Spinal cord (tissue), 10 donors: Measurements from ENCODE around the gene GNAS-AS1. TPM values are rescaled to one million over a fixed set of nuclear protein-coding genes. Genes with fewer than 3 reads are reported as not detected.

ENCODE experiments used
- DNase-seq, 6 donors: peaks; one replicate each; pipeline versions ENCODE4 v3.0.0 to v3.0.0-alpha.2; 2013 to 2015; ENCODE audit warnings: low spot score in 6 of 6, low read depth in 4 of 6
- H3K27ac ChIP-seq: one replicate; pipeline ENCODE4 v1.5.1; 2013; ENCODE audit warnings: low read depth, low read length, control low read depth
- H3K27me3 ChIP-seq: one replicate; pipeline ENCODE4 v1.6.1; 2013; ENCODE audit warnings: low read length; ENCODE audit not compliant: control insufficient read depth, insufficient read depth
- H3K36me3 ChIP-seq: one replicate; pipeline ENCODE4 v1.6.1; 2013; ENCODE audit warnings: low read length; ENCODE audit not compliant: control insufficient read depth, insufficient read depth
- H3K4me1 ChIP-seq: one replicate; pipeline ENCODE4 v1.6.1; 2013; ENCODE audit warnings: low read length; ENCODE audit not compliant: control insufficient read depth, insufficient read depth
- H3K4me3 ChIP-seq: one replicate; pipeline ENCODE4 v1.5.1; 2013; ENCODE audit warnings: low read depth, low read length, control low read depth
- H3K9me3 ChIP-seq: one replicate; pipeline ENCODE4 v1.6.1; 2013; ENCODE audit warnings: low read length; ENCODE audit not compliant: control insufficient read depth, insufficient read depth
- WGBS: methylation state at CpG from one replicate; pipeline ENCODE4 v1.1.5; 2013; ENCODE audit warnings: missing lambda C conversion rate; ENCODE audit not compliant: insufficient coverage; 5-methylcytosine and 5-hydroxymethylcytosine counted together
- polyA plus RNA-seq, 2 donors: library from polyadenylated mRNA; unstranded; fragments of 120-200 nt; gene quantifications; one replicate each; pipeline ENCODE4 v1.2.1, GENCODE V29; 2013; ENCODE audit not compliant: insufficient read length in 2 of 2
- total RNA-seq, 2 donors: library from RNA; depleted of rRNA in 1 of 2; stranded (reverse); fragments of 120-200 nt in 1 of 2; fragments of >200 nt in 1 of 2; gene quantifications; one replicate each; pipeline versions ENCODE4 v1.2.3 to v1.2.4, GENCODE V29; 2013 to 2014
- donor health status: healthy.

The GNAS-AS1 gene
- total and polyA plus RNA-seq, 4 donors = 0.30 to 1.2 (median 0.84) TPM

DNA sequence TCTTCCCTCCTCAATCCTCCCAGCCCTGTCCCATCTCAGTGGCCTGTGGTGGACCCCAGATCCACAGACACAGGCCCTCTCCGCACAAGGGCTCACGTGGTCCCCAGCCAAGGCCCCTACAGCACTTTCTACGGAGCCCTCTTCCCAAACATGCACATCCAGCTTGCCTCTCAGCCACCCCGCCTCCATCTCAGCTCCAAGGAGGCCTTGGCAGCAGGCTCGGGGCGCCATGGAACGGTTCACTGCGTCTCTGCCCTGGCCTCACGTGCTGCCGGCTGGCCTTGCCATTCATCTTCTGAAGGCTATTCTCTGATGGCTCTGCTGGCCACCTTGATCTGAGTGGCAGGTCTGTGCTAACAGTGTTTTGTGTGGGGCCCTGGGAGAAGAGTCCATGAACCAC lies 33.0 kb downstream of the GNAS-AS1 start:
- no peaks in the 10 kb centered on the region for H3K27me3 ChIP-seq
- H3K9me3 ChIP-seq = no peaks in the 10 kb centered on the region
- H3K4me1 ChIP-seq = peaks cover 3% of the 10 kb centered on the region
- 70% methylated on average over 10 of the region's 10 CpGs for WGBS
- no peak overlapping the region for H3K27ac ChIP-seq
- no peak for DNase-seq
- H3K4me3 ChIP-seq = no peak overlapping the region
- H3K36me3 ChIP-seq = peaks cover 23% of the 10 kb centered on the region

DNA sequence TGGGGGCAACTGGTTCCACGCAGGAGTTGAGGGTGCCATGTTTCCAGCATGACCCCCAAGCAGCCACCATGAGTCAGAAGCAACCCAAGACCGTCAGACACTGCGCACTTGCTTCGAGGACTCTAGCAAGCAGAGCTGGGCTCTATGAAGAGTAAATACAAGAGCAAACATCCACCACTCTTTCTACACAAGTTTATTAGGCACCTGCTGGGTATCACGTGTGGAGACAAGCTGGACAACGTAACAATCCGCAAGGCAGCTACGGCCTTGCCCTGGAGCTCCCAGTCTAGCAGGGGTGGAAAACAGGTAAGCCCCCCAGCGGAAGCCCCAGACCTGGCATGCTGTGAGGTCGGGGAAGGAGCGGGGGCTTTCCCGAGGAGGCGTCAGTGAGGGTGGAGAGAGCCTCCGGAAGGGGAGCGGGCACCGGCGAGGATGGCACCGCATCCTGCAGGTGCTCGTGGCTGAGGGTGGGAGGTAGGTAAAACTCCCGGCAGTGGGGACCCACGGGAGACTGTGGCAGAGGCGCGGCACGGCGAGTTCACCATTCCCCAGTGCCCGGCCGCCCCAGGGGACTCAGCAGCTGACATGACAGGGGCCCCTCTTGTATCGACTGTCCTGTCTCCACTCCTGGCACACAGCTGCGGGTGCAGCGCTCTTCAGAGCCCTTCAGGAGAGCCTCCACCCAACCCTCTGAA lies 33.6 kb downstream of the GNAS-AS1 start:
- peaks cover 19% of the 10 kb centered on the region for H3K36me3 ChIP-seq
- no peaks in the 10 kb centered on the region for H3K27me3 ChIP-seq
- no peak for DNase-seq
- no peaks in the 10 kb centered on the region for H3K9me3 ChIP-seq
- 95% methylated on average over 30 of the region's 30 CpGs for whole genome bisulfite sequencing
- peaks cover 3% of the 10 kb centered on the region for H3K4me1 ChIP-seq
- H3K4me3 ChIP-seq = no peak overlapping the region
- H3K27ac ChIP-seq = no peak overlapping the region

- no peak overlapping the region for H3K4me3 ChIP-seq
- 93% methylated on average over 10 of the region's 10 CpGs for WGBS
- no peak for DNase-seq
These were observed 34.7 kb downstream of the GNAS-AS1 start for GRCh38 chr20:58816051-58816450.

GRCh38 chr20:58815448-58815847 lies 35.3 kb downstream of the GNAS-AS1 start:
- no peak for DNase-seq
- H3K27ac ChIP-seq = no peak overlapping the region
- peaks cover 17% of the 10 kb centered on the region for H3K36me3 ChIP-seq
- no peak overlapping the region for H3K4me3 ChIP-seq
- H3K27me3 ChIP-seq = no peaks in the 10 kb centered on the region
- WGBS = 90% methylated on average over 8 of the region's 11 CpGs
- no peaks in the 10 kb centered on the region for H3K9me3 ChIP-seq
- H3K4me1 ChIP-seq = peaks cover 3% of the 10 kb centered on the region

More at GRCh38 chr20:58816051-58816450, 34.7 kb downstream of the GNAS-AS1 start:
- H3K27me3 ChIP-seq = no peaks in the 10 kb centered on the region
- no peaks in the 10 kb centered on the region for H3K9me3 ChIP-seq
- H3K36me3 ChIP-seq = peaks cover 19% of the 10 kb centered on the region
- peaks cover 3% of the 10 kb centered on the region for H3K4me1 ChIP-seq
- H3K27ac ChIP-seq = no peak overlapping the region

- WGBS = 92% methylated on average over 7 of the region's 8 CpGs
- peaks cover 6% of the 10 kb centered on the region for H3K4me1 ChIP-seq
- no peak overlapping the region for H3K27ac ChIP-seq
- H3K4me3 ChIP-seq = no peak overlapping the region
- no peaks in the 10 kb centered on the region for H3K9me3 ChIP-seq
- H3K36me3 ChIP-seq = peaks cover 17% of the 10 kb centered on the region
- no peaks in the 10 kb centered on the region for H3K27me3 ChIP-seq
- DNase-seq = no peak
These were observed 37.3 kb downstream of the GNAS-AS1 start for GRCh38 chr20:58813369-58813768.

DNA sequence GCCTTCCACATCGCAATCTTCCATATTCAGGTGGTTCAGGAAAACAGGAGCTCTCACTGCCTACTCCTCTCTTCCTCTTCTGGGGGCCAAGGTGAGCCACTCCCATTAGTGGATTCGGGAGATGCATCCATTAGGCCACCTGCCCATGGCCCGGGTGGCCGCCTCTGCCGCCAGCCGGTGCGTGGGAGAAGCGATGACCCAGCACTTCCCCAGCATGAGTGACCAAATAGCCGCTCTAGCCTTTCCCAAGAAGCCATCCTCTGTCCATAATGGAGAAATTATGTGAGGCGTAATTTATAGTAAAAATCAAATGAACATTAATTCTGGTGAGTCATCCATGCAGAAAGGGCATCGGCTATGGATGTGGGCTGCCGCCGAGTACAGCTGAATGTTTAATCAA lies 39.4 kb downstream of the GNAS-AS1 start:
- WGBS = 90% methylated on average over 7 of the region's 13 CpGs

GRCh38 chr20:58810879-58811250 lies 39.8 kb downstream of the GNAS-AS1 start:
- Histone ChIP-seq H3K36me3 (peaks cover 4% of the 10 kb centered on the region), H3K4me3 (no peak overlapping the region), H3K27me3 (no peaks in the 10 kb centered on the region), H3K27ac (no peak overlapping the region), H3K4me1 (peaks cover 4% of the 10 kb centered on the region), H3K9me3 (no peaks in the 10 kb centered on the region)
- DNase-seq = no peak
- 88% methylated on average over 9 of the region's 10 CpGs for WGBS

More for the DNA sequence above, 39.4 kb downstream of the GNAS-AS1 start:
- H3K4me3 ChIP-seq = no peak overlapping the region
- H3K9me3 ChIP-seq = no peaks in the 10 kb centered on the region
- H3K27me3 ChIP-seq = no peaks in the 10 kb centered on the region
- peak in 1 of 6 donors; percentile 32 for DNase-seq
- no peak overlapping the region for H3K27ac ChIP-seq
- H3K4me1 ChIP-seq = peaks cover 4% of the 10 kb centered on the region
- H3K36me3 ChIP-seq = peaks cover 7% of the 10 kb centered on the region

- DNase-seq = no peak
- Histone ChIP-seq H3K27ac (no peak overlapping the region), H3K27me3 (no peaks in the 10 kb centered on the region), H3K4me1 (peaks cover 4% of the 10 kb centered on the region), H3K9me3 (no peaks in the 10 kb centered on the region), H3K36me3 (no peaks in the 10 kb centered on the region), H3K4me3 (no peak overlapping the region)
- WGBS = 91% methylated on average over 15 of the region's 19 CpGs
These were observed 40.4 kb downstream of the GNAS-AS1 start for GRCh38 chr20:58810116-58810878.

GRCh38 chr20:58808271-58809046 lies 42.2 kb downstream of the GNAS-AS1 start:
- Histone ChIP-seq H3K4me1 (peaks cover 4% of the 10 kb centered on the region), H3K27me3 (no peaks in the 10 kb centered on the region), H3K9me3 (no peaks in the 10 kb centered on the region), H3K27ac (no peak overlapping the region), H3K4me3 (no peak overlapping the region), H3K36me3 (no peaks in the 10 kb centered on the region)
- peak in 1 of 6 donors; percentile 34 for DNase-seq
- 72% methylated on average over 15 of the region's 17 CpGs for WGBS
